Activated naive CD8-positive, alpha-beta T cell treated with anti-CD3 and anti-CD28 coated beads for 36 hours (primary cell): ENCODE data around the gene MAD1L1. TPM values are rescaled to one million over a fixed set of nuclear protein-coding genes. Genes with fewer than 3 reads are reported as not detected.

Source experiments
- DNase-seq: peaks from one replicate; pipeline ENCODE4 v3.0.0; 2021
- H3K27ac Mint-ChIP-seq: one replicate; pipeline ENCODE4 v1.8.0; 2022; ENCODE audit warnings: mild to moderate bottlenecking, moderate library complexity, mixed read lengths
- H3K27me3 Mint-ChIP-seq: one replicate; pipeline ENCODE4 v1.8.0; 2022; ENCODE audit warnings: mild to moderate bottlenecking, mixed read lengths
- H3K36me3 Mint-ChIP-seq: one replicate; pipeline ENCODE4 v1.8.0; 2021; ENCODE audit warnings: mild to moderate bottlenecking, mixed read lengths
- H3K4me1 Mint-ChIP-seq: one replicate; pipeline ENCODE4 v1.8.0; 2021; ENCODE audit warnings: mixed read lengths
- H3K4me3 Mint-ChIP-seq: one replicate; pipeline ENCODE4 v1.8.0; 2022; ENCODE audit warnings: mild to moderate bottlenecking, moderate library complexity, mixed read lengths
- H3K9me3 Mint-ChIP-seq: one replicate; pipeline ENCODE4 v1.8.0; 2022; ENCODE audit warnings: mixed read lengths
- total RNA-seq, 2 experiments: library from RNA; stranded (reverse); gene quantifications; one replicate each; pipeline ENCODE4 v1.2.3, GENCODE V29; 2021

The MAD1L1 gene
- total RNA-seq, 2 experiments from 2014 or later = 36.5 to 37.8 TPM

GRCh38 chr7:2198760-2199159 lies 34.0 kb downstream of the MAD1L1 start:
- H3K4me1 Mint-ChIP-seq = peaks cover 4% of the 10 kb centered on the region
- DNase-seq = no peak
- no peak overlapping the region for H3K4me3 Mint-ChIP-seq
- H3K27ac Mint-ChIP-seq = no peak overlapping the region
- H3K27me3 Mint-ChIP-seq = no peaks in the 10 kb centered on the region
- no peaks in the 10 kb centered on the region for H3K9me3 Mint-ChIP-seq
- peaks cover 29% of the 10 kb centered on the region for H3K36me3 Mint-ChIP-seq

GRCh38 chr7:2198206-2198605 lies 34.5 kb downstream of the MAD1L1 start:
- Mint-ChIP-seq H3K9me3 (no peaks in the 10 kb centered on the region), H3K27ac (no peak overlapping the region), H3K27me3 (no peaks in the 10 kb centered on the region), H3K4me1 (peaks cover 4% of the 10 kb centered on the region), H3K4me3 (no peak overlapping the region), H3K36me3 (peaks cover 29% of the 10 kb centered on the region)
- no peak for DNase-seq

DNA sequence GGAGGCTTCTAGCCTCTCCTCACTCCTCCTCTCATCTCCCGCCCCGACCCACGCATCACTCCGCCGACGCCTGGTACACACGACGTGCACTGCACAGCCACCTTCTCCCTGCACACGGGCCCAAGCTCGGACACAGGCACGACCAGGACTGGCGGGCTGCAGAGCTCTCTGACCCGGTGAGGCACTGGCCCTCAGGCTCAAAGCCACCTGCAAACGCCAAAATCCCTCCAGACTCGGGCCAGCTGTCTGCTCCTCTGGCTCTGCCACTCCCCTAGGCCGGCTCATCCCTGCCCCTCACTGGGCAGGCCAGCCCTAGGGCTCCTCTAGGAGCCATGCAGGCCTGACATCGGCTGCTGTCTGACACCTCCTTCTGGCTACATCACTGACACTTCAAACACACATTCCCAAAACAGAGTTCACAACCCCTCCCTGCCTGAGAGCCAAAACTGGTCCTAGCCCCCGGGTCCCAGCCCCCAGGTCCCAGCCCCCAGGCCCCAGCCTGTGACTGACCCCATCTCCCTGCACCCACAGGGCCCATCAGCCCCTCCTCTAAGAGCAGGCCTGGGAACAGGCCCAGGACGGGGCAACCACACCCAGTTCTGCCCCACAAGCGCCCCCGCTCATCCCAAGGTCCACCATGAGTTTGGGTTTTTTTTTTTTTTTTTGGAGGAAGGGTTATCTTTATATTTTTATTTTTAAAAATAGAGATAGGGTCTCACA lies 35.1 kb downstream of the MAD1L1 start:
- Mint-ChIP-seq H3K4me1 (peaks cover 4% of the 10 kb centered on the region), H3K27me3 (no peaks in the 10 kb centered on the region), H3K36me3 (peaks cover 29% of the 10 kb centered on the region), H3K4me3 (no peak overlapping the region), H3K27ac (no peak overlapping the region), H3K9me3 (no peaks in the 10 kb centered on the region)
- DNase-seq = no peak

DNA sequence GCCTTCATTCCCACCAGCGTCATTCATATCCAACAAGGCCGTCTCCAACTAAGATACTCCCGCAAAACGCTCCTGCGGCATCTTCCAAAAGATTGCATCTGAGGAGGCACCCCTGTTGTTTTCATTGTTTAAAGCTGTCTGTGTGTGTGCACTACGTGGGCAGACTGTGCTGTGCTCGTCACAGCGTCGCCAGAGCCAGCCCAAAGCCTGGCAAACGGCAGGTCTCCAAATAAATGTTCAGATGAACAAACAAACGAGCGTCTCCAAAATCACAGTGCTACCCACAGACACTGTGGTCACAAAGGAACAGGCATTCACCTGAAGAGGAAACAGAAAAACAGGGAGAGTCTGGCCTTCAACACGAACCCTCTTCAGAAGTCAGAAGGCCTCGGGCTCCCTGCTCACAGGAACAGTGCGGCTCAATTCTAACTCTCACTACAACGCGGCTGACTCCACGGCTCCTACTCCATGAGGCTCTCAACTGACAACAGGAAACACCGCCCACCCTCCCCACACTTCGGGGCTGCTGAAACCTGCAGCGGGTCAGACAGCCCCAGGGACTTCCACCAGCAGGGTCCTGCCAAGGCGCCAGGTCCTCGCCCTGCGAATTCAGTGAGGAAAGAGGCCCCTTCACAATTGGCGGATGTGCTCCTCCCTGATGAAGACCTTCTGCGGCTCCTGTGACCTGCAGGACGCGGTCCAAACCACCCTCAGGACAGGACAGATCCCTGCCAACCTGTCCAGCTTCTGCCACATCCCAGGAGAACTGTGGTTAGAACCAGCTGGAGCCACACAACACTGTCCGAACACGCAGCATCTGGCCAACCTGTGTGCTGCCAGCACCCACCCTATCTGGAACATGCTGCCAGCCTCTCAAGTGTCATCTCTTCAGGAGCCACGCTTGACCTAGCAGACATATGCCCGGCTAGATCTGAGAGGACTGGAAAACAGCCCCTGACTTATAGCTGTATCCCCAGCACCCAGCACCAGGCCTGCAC lies 36.1 kb downstream of the MAD1L1 start:
- Mint-ChIP-seq H3K36me3 (peaks cover 29% of the 10 kb centered on the region), H3K27me3 (no peaks in the 10 kb centered on the region), H3K4me1 (peaks cover 4% of the 10 kb centered on the region), H3K9me3 (no peaks in the 10 kb centered on the region), H3K27ac (no peak overlapping the region), H3K4me3 (no peak overlapping the region)
- no peak for DNase-seq

GRCh38 chr7:2195400-2196246 lies 37.1 kb downstream of the MAD1L1 start:
- Mint-ChIP-seq H3K36me3 (peaks cover 30% of the 10 kb centered on the region), H3K27ac (no peak overlapping the region), H3K4me1 (peaks cover 4% of the 10 kb centered on the region), H3K9me3 (no peaks in the 10 kb centered on the region), H3K4me3 (no peak overlapping the region), H3K27me3 (no peaks in the 10 kb centered on the region)
- no peak for DNase-seq

DNA sequence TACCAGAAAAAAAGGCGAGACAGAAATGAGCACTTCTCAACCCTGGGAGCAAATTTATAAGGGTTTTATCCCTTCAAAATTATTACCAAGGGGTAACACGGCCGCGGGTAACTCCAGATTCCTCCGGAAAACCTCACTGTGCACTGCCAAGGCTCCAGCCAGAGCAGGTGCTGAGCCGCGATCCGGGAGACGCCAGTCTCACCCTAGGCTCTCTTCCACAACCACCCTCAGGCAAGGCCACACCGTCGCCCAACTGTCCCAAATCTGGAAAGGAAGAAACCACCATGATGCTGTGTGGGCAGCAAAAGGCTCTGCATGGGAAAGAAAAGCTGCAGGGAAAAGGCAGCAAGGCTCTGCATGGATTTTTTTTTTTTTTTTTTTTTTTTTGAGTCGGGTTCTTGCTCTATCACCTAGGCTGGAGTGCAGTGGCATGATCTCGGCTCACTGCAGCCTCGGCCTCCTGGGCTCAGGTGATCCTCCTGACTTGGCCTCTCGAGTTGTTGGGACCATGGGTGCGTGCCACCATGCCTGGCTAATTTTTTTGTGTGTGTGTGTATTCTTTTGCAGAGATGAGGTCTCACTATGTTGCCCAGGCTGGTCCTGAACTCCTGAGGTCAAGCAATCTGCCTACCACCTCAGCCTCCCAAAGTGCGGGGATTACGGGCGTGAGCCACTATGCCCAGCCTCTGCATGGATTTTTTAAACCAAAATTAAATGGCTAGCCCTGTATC lies 39.0 kb downstream of the MAD1L1 start:
- H3K4me1 Mint-ChIP-seq = peaks cover 4% of the 10 kb centered on the region

DNA sequence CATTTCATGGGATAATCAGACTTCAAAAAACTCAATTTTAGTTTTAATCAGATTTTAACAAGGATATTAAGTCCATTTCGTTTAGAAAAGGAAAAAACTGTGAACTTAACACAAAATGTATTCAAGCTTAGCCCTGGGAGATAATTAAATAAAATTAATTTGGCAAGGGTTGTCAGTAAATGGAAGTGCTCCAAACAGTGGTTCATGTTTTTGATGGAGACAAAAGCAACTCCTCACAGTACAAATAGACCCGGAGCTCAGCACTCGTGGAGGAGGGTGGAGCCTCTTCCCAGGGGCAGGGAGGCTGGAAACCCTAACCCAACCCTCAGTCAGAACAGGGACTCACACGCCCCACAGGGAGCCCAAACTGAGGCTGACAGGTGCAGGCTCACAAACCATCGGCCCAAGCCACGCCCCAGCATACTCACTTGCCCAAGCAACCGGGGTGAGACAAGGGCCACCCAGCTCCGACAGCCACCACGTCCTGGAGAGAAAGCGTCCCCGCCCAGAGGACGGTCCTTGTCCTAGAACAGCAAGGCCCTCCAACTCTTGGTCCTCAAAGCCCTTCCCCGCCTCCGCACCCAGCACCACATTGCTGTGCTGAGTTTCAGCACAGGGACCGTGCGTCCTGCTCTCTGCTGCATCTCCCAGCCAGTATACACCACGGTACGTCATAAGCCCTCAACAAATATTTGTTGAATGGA lies 39.8 kb downstream of the MAD1L1 start:
- Mint-ChIP-seq H3K4me1 (peaks cover 4% of the 10 kb centered on the region), H3K27me3 (no peaks in the 10 kb centered on the region), H3K27ac (no peak overlapping the region), H3K36me3 (peaks cover 50% of the 10 kb centered on the region), H3K9me3 (peaks cover 9% of the 10 kb centered on the region), H3K4me3 (no peak overlapping the region)
- no peak for DNase-seq

More for the DNA sequence above, 39.0 kb downstream of the MAD1L1 start:
- no peaks in the 10 kb centered on the region for H3K27me3 Mint-ChIP-seq
- no peak overlapping the region for H3K27ac Mint-ChIP-seq
- no peak overlapping the region for H3K4me3 Mint-ChIP-seq
- DNase-seq = no peak
- H3K9me3 Mint-ChIP-seq = peaks cover 6% of the 10 kb centered on the region
- H3K36me3 Mint-ChIP-seq = peaks cover 43% of the 10 kb centered on the region

GRCh38 chr7:2191016-2191415 lies 41.7 kb downstream of the MAD1L1 start:
- H3K4me1 Mint-ChIP-seq = no peaks in the 10 kb centered on the region
- H3K4me3 Mint-ChIP-seq = no peak overlapping the region
- DNase-seq = no peak
- peaks cover 36% of the 10 kb centered on the region for H3K36me3 Mint-ChIP-seq
- peaks cover 9% of the 10 kb centered on the region for H3K9me3 Mint-ChIP-seq
- H3K27me3 Mint-ChIP-seq = no peaks in the 10 kb centered on the region
- H3K27ac Mint-ChIP-seq = no peak overlapping the region

- Mint-ChIP-seq H3K27me3 (no peaks in the 10 kb centered on the region), H3K36me3 (peaks cover 33% of the 10 kb centered on the region), H3K4me1 (no peaks in the 10 kb centered on the region), H3K9me3 (peaks cover 9% of the 10 kb centered on the region), H3K27ac (no peak overlapping the region), H3K4me3 (no peak overlapping the region)
- DNase-seq = no peak
These were observed 42.2 kb downstream of the MAD1L1 start for GRCh38 chr7:2190531-2190930.

DNA sequence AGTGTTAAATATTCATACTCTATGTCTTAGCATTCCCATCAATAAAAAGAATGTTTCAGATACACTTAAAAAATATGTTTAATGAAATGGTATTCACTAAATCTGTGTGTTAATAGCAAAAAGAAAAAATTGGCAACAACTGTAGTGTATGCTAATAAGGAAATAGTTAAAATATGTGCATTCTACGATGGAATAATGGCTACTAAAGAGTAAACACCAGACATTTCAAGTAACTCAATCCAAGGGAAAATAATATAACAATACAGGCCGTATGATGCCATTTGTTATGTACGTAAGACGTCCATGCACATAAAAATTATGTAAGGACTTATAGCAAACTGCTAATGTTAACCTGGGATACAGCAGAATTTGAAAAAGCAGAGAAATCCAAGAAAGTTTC lies 46.6 kb downstream of the MAD1L1 start:
- Mint-ChIP-seq H3K9me3 (peaks cover 11% of the 10 kb centered on the region), H3K27ac (no peak overlapping the region)

GRCh38 chr7:2185715-2186114 lies 47.0 kb downstream of the MAD1L1 start:
- Mint-ChIP-seq H3K27ac (no peak overlapping the region), H3K9me3 (peaks cover 11% of the 10 kb centered on the region), H3K4me3 (no peak overlapping the region), H3K4me1 (no peaks in the 10 kb centered on the region), H3K27me3 (no peaks in the 10 kb centered on the region), H3K36me3 (peaks cover 40% of the 10 kb centered on the region)
- no peak for DNase-seq

More for the DNA sequence above, 46.6 kb downstream of the MAD1L1 start:
- Mint-ChIP-seq H3K36me3 (peaks cover 40% of the 10 kb centered on the region), H3K4me3 (no peak overlapping the region), H3K4me1 (no peaks in the 10 kb centered on the region), H3K27me3 (no peaks in the 10 kb centered on the region)
- DNase-seq = no peak

DNA sequence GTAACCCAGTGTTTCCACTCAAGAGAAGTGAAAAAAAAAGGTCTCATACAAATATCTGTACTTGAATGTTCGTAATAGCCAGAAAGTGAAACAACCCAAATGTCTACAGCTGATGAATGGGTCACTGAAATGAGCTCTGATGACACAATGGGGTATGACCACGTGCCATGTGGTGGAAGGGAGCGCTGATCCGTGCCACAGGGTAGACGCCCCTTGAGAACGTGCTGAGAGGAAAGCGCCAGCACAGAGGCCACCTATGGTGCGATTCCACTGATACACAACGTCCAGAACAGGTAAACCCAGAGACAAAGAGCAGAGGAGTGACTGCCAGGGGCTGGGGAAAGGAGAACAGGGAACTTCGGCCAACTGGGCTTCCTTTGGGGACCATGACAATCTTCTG lies 50.3 kb downstream of the MAD1L1 start:
- Mint-ChIP-seq H3K9me3 (peaks cover 2% of the 10 kb centered on the region), H3K27me3 (no peaks in the 10 kb centered on the region), H3K36me3 (peaks cover 15% of the 10 kb centered on the region), H3K4me3 (no peak overlapping the region), H3K27ac (no peak overlapping the region), H3K4me1 (no peaks in the 10 kb centered on the region)
- no peak for DNase-seq

DNA sequence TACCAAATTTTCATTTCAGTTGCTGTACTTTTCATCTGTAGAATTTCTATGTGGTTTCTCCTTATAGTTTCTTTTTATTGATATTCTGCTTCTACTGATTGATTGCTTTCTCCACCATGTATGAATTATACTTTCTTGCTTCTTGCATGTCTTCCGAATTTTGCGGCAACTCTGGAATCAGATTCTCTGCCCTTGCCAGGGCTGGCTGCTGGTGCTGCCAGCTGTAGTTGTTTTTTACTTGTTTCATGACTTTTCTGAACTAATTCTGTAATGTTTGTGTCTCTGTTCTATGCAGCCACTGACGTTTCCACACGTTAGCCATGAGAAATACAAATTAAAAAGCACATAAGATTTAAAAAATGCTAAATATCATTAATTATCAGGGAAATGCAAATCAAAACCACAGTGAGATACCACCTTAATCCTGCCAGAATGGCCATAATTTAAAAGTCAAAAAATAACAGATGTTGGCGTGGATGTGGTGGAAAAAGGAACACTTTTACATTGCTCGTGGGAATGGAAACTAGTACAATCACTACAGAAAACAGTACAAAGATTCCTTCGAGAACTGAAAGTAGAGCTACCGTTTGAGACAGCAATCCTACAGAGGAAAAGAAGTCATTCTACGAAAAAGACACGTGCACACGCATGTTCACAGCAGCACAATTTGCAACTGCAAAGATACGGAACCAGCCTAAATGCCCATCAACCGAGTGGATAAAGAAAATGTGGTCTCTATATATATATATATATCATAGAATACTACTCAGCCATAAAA lies 51.5 kb downstream of the MAD1L1 start:
- H3K4me1 Mint-ChIP-seq = no peaks in the 10 kb centered on the region
- H3K27ac Mint-ChIP-seq = no peak overlapping the region
- DNase-seq = no peak
- H3K9me3 Mint-ChIP-seq = peaks cover 2% of the 10 kb centered on the region
- H3K27me3 Mint-ChIP-seq = no peaks in the 10 kb centered on the region
- peaks cover 16% of the 10 kb centered on the region for H3K36me3 Mint-ChIP-seq
- no peak overlapping the region for H3K4me3 Mint-ChIP-seq
